Measurements from ENCODE around the gene DCD.
"Not testable (repeated sequence)": the region's sequence is repeated elsewhere in the genome, so short reads cannot be mapped to it uniquely, and the experiment has no call there.

Gene DCD

GRCh38 chr12:54653025-54653424 lies 4.9 kb upstream of the DCD start:
- DNase-seq (ENCODE audit: low spot score): no peak

- DNase-seq (ENCODE audit: low spot score): no peak
Measured at GRCh38 chr12:54650889-54651288, 2.7 kb upstream of the DCD start.

GRCh38 chr12:54650409-54650808 lies 2.2 kb upstream of the DCD start:
- no peak for DNase-seq (ENCODE audit: low spot score)

- DNase-seq (ENCODE audit: low spot score): no peak
Measured at GRCh38 chr12:54649825-54650224, 1.7 kb upstream of the DCD start.

- DNase-seq (ENCODE audit: low spot score): no peak
Measured at GRCh38 chr12:54641554-54641953, 6.6 kb downstream of the DCD start.

GRCh38 chr12:54641089-54641488 lies 7.1 kb downstream of the DCD start:
- DNase-seq (ENCODE audit: low spot score): no peak

- DNase-seq (ENCODE audit: low spot score): not testable (repeated sequence)
Measured at GRCh38 chr12:54639112-54639511, 9.1 kb downstream of the DCD start.

GRCh38 chr12:54634795-54635194 lies 13.4 kb downstream of the DCD start, which contains the start of gene LACRT:
LACRT (minus strand) TSS chr12:54634895; CDS start chr12:54634841, 54 bp downstream.
- no peak for DNase-seq (ENCODE audit: low spot score)

- DNase-seq (ENCODE audit: low spot score): no peak
Measured at GRCh38 chr12:54631988-54632728, 16.0 kb downstream of the DCD start.

GRCh38 chr12:54631551-54631950 lies 16.6 kb downstream of the DCD start:
- no peak for DNase-seq (ENCODE audit: low spot score)

- DNase-seq (ENCODE audit: low spot score): no peak
Measured at GRCh38 chr12:54629925-54630324, 18.2 kb downstream of the DCD start.

- DNase-seq (ENCODE audit: low spot score): no peak
Measured at GRCh38 chr12:54628186-54628846, 19.8 kb downstream of the DCD start.

- DNase-seq (ENCODE audit: low spot score): no peak
Measured at GRCh38 chr12:54627304-54627703, 20.9 kb downstream of the DCD start.

GRCh38 chr12:54625598-54625997 lies 22.6 kb downstream of the DCD start:
- no peak for DNase-seq (ENCODE audit: low spot score)

- no peak for DNase-seq (ENCODE audit: low spot score)
Measured at GRCh38 chr12:54624315-54625279, 23.6 kb downstream of the DCD start.

GRCh38 chr12:54622463-54623183 lies 25.5 kb downstream of the DCD start:
- no peak for DNase-seq (ENCODE audit: low spot score)

- no peak for DNase-seq (ENCODE audit: low spot score)
Measured at GRCh38 chr12:54616933-54617680, 31.1 kb downstream of the DCD start.

GRCh38 chr12:54612225-54612750 lies 35.9 kb downstream of the DCD start:
- no peak for DNase-seq (ENCODE audit: low spot score)

GRCh38 chr12:54611715-54612149 lies 36.4 kb downstream of the DCD start:
- DNase-seq (ENCODE audit: low spot score): no peak

GRCh38 chr12:54608769-54609168 lies 39.4 kb downstream of the DCD start:
- no peak for DNase-seq (ENCODE audit: low spot score)

- no peak for DNase-seq (ENCODE audit: low spot score)
Measured at GRCh38 chr12:54608156-54608555, 40.0 kb downstream of the DCD start.

Measured in pons (tissue), 1 donor.